GM10248 (cell line): ENCODE data around the gene PARP11.

Source experiments
- CTCF ChIA-PET: fragments of 300-600 bp; sonication (Branson Sonifier 250); formaldehyde crosslinking; extraction: SDS; loops from one replicate; lab custom pipeline; 2021; ENCODE audit warnings: antibody characterized with exemption; lab: Yijun Ruan, JAX
- POLR2A ChIA-PET: fragments of 350-650 bp; sonication (Branson Sonifier 250); formaldehyde crosslinking; extraction: SDS; loops from one replicate; lab custom pipeline; 2020; ENCODE audit warnings: antibody characterized with exemption; lab: Yijun Ruan, JAX
- DNase-seq: peaks from one replicate; pipeline ENCODE4 v3.0.0; 2012; ENCODE audit errors: extremely low spot score
- CTCF ChIP-seq: IDR thresholded peaks from 2 replicates; pipeline ENCODE4 v1.5.1; 2012; ENCODE audit warnings: mild to moderate bottlenecking, low read depth; ENCODE audit errors: extremely low read depth, missing control alignments, control extremely low read depth

Gene PARP11

GRCh38 chr12:3872800-3873636, at the start of gene PARP11:
PARP11 (minus strand) TSS chr12:3873399; CDS start chr12:3873229, 170 bp downstream.
- peak; percentile 96 for DNase-seq
- ChIA-PET CTCF (interaction anchor here (0.7 to 1.2 kb wide), 3 partner anchors 12 to 404 kb away, joined by 5 to 6 read pairs (median 5); no protein-coding TSS in a partner anchor), POLR2A (interaction anchor here (0.6 to 0.8 kb wide), 2 partner anchors 412 to 1089 kb away, joined by 3 to 4 read pairs; no protein-coding TSS in a partner anchor)
- no peak for TF ChIP-seq CTCF

GRCh38 chr12:3922033-3922432, 48.8 kb upstream of the PARP11 start:
- TF ChIP-seq CTCF: no peak
- no peak for DNase-seq
- CTCF ChIA-PET: no interaction called here
- POLR2A ChIA-PET: no interaction called here

- no peak for DNase-seq
- CTCF ChIA-PET: no interaction called here
- POLR2A ChIA-PET: no interaction called here
These were observed 48.3 kb upstream of the PARP11 start for GRCh38 chr12:3921526-3921925.

GRCh38 chr12:3921151-3921471, 47.9 kb upstream of the PARP11 start:
- no peak for DNase-seq
- TF ChIP-seq CTCF: no peak
- ChIA-PET POLR2A (no interaction called here), CTCF (no interaction called here)

More at GRCh38 chr12:3921526-3921925, 48.3 kb upstream of the PARP11 start:
- TF ChIP-seq CTCF: no peak

GRCh38 chr12:3920351-3921150, 47.4 kb upstream of the PARP11 start:
- no peak for DNase-seq
- TF ChIP-seq CTCF: no peak
- CTCF ChIA-PET: no interaction called here
- POLR2A ChIA-PET: no interaction called here

- DNase-seq: no peak
- ChIA-PET POLR2A (no interaction called here), CTCF (interaction anchor here (1.2 to 1.6 kb wide), 2 partner anchors 14 to 27 kb away, joined by 3 read pairs; no protein-coding TSS in a partner anchor)
- TF ChIP-seq CTCF: no peak
These were observed 40.1 kb upstream of the PARP11 start for GRCh38 chr12:3913278-3913677.
